AG10803 (cell line): ENCODE measurements around the gene ITGAV.

ENCODE experiments used
- DNase-seq: peaks from one replicate; pipeline ENCODE4 v3.0.0; 2010; ENCODE audit warnings: low read depth
- H3K4me3 ChIP-seq: 2 replicates; pipeline ENCODE4 v1.5.1; 2011; ENCODE audit warnings: mild to moderate bottlenecking, low read length, control low read depth
- TF ChIP-seq, protein P1 (sequence below): conservative IDR thresholded peaks from 2 replicates; pipeline ENCODE4 v1.5.1; 2011; ENCODE audit warnings: mild to moderate bottlenecking, low read length, control low read depth, inconsistent platforms

ITGAV gene

DNA sequence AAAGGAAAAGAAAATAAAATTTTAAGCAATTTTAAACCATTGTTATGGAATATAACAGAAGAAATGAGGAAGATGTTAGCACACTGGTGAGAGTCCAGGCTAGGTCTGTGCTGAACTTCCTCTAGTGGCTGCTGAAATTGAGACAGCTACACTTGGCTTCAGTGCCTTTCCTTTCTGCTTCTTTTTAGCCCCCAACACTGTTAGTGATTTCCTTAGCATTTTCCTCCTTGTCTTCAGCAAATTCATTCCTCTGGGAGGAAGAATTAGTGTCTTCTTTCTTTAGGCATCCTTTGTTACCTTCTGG, 47.6 kb downstream of the ITGAV start:
- TF ChIP-seq, protein P1, sequence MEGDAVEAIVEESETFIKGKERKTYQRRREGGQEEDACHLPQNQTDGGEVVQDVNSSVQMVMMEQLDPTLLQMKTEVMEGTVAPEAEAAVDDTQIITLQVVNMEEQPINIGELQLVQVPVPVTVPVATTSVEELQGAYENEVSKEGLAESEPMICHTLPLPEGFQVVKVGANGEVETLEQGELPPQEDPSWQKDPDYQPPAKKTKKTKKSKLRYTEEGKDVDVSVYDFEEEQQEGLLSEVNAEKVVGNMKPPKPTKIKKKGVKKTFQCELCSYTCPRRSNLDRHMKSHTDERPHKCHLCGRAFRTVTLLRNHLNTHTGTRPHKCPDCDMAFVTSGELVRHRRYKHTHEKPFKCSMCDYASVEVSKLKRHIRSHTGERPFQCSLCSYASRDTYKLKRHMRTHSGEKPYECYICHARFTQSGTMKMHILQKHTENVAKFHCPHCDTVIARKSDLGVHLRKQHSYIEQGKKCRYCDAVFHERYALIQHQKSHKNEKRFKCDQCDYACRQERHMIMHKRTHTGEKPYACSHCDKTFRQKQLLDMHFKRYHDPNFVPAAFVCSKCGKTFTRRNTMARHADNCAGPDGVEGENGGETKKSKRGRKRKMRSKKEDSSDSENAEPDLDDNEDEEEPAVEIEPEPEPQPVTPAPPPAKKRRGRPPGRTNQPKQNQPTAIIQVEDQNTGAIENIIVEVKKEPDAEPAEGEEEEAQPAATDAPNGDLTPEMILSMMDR = no peak
- DNase-seq = no peak
- no peak overlapping the region for H3K4me3 ChIP-seq

DNA sequence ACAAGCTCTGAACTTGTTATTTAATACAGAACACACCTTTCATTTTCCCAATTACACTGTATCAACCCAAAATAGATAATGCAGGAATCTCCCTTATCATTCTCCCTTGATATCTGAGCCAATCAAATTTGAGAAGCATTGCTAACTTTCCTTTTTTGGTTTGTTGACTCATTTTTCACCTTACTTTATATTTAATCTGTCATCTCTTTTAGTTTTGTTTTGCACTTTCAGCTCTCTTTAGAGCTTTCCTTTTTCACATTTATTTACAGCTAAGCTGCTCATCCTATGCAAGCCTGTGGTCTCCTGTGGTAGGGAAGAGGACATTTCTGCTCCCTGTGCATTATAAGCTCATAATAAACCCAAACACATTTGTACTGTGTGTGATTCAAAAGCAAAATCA, 50.1 kb downstream of the ITGAV start:
- H3K4me3 ChIP-seq = no peak overlapping the region
- DNase-seq = no peak
- TF ChIP-seq, protein P1 = no peak

DNA sequence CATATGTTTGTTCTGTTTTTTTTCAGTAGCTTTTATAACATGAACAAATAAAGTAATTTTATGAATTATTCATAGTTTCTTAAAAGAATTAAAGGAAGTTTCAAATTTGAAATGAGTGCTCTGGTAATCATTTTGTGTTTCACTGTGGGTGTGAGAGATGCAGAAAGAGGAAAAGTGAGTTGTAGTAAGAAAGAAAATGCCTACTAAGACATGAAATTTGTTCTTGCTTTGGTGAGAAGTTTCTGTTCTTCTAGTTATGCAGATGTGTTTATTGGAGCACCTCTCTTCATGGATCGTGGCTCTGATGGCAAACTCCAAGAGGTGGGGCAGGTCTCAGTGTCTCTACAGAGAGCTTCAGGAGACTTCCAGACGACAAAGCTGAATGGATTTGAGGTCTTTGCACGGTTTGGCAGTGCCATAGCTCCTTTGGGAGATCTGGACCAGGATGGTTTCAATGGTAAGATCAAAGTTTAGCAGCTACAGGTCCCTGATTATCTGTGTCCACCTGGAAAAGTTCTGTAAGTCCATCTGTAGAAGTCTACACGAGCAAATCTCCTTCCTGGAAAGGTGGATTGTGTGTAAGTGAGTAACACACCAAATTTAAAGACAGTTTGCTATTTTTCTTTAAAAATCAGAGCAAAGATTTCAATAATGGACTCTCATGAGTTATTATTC, 51.4 kb downstream of the ITGAV start:
- TF ChIP-seq, protein P1 = no peak
- DNase-seq = no peak

DNA sequence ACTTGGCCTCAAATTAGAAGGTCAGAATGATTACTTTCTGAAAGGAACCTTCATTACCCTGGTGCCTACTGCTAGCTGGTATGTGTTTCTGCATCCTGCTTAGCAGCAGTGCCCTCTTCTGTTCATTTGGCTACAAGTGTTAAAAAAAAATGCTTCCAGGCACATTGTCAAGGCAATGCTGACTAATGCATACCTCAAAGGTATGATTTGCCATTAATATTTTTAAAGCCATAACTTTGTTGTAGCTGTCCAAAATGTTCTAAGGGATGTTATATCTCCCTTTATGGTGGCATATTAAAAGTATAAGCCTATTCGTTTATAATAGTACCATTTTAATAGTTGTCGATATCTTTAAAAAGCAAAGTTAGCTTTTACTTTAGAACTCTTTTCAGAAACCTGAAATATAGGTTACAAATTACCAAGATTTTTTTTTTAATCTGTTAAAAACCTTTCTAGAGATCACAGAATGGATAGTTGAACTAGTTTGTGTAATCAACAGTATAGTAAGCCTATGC, 52.0 kb downstream of the ITGAV start:
- H3K4me3 ChIP-seq = no peak overlapping the region
- DNase-seq = peak; percentile 77
- TF ChIP-seq, protein P1 = peak; percentile 90

More for the DNA sequence above, 51.4 kb downstream of the ITGAV start:
- H3K4me3 ChIP-seq = no peak overlapping the region

DNA sequence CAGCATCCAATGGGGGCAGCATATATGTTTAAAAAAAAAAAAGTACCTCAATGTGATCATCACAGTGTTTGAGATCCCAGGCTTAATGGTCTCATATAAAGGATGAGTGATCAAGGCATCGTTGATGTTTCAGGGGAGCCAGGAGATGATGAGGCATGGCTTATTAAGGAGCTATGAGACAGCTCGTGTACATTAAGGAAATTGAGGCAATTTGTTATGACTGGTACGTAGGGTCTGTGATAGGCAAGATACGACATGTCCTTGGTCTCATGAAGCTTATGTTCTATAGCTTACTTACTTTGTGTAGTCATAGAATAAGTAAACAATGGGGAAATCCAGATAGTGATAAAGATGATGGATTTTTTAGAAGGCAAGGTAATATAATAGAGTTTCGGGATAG, 54.9 kb downstream of the ITGAV start:
- no peak overlapping the region for H3K4me3 ChIP-seq
- no peak for DNase-seq
- TF ChIP-seq, protein P1 = no peak

DNA sequence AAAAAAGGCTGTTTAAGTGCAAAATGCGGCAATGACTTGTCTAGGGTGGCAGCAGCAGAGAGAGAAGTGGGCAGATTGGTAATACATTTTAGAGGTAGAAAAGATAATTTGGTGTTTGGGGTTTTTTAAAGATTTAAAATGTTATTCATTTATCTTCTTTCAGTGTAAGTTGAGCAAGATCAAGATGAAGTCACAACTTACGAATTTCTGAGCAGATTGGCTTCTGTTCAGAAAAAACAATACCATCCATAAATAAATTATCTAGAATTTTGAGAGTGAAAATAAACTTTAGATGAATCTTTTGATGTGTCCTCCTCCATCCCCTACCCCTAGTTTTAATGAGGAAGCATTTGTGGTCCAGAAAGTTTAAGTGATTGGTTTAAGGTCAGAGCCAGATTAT, 56.1 kb downstream of the ITGAV start:
- H3K4me3 ChIP-seq = no peak overlapping the region

DNA sequence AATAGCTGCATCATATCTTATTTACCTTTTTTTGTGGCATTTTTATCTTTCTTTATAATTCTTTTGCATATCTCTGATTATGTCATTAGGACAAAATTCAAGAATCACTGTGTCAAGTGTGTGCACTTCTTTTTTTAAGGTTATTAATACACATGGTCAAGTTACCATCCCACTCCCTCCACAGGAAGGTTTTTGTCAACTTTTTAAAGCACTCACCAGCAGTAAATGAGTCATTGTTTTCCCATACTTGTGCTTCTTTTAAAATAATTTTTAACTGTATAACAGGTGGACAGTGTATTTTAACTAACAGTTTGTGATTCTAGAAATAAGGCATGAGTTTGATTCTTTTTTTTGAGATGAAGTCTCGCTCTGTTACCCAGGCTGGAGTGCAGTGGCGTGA, 58.3 kb downstream of the ITGAV start:
- no peak for DNase-seq
- TF ChIP-seq, protein P1 = no peak
- no peak overlapping the region for H3K4me3 ChIP-seq

More for the DNA sequence above, 56.1 kb downstream of the ITGAV start:
- TF ChIP-seq, protein P1 = no peak
- DNase-seq = no peak
